Neural crest cell (in vitro differentiated cells): ENCODE measurements around the gene PRDM8. TPM values are rescaled to one million over a fixed set of nuclear protein-coding genes. Genes with fewer than 3 reads are reported as not detected.
A peak's percentile ranks its signal among the peaks of the same experiment; 100 is the strongest.

Source experiments
- DNase-seq: peaks from one replicate; pipeline ENCODE4 v3.0.0; 2021; ENCODE audit warnings: low read depth, mixed read lengths, low spot score
- H3K27ac Mint-ChIP-seq: one replicate; pipeline ENCODE4 v1.8.0; 2021; ENCODE audit warnings: mild to moderate bottlenecking, mixed read lengths; ENCODE audit not compliant: unreplicated experiment
- H3K27me3 Mint-ChIP-seq: 2 replicates; pipeline ENCODE4 v1.8.0; 2021; ENCODE audit warnings: low read depth, mild to moderate bottlenecking, mixed read lengths
- H3K36me3 Mint-ChIP-seq: 2 replicates; pipeline ENCODE4 v1.8.0; 2021; ENCODE audit warnings: low read depth, mild to moderate bottlenecking, mixed read lengths
- H3K4me1 Mint-ChIP-seq: 2 replicates; pipeline ENCODE4 v1.8.0; 2021; ENCODE audit warnings: mixed read lengths
- H3K4me3 Mint-ChIP-seq: one replicate; pipeline ENCODE4 v1.8.0; 2021; ENCODE audit warnings: mild to moderate bottlenecking, mixed read lengths
- H3K9me3 Mint-ChIP-seq: 2 replicates; pipeline ENCODE4 v1.8.0; 2021; ENCODE audit warnings: mixed read lengths
- total RNA-seq: library from RNA; stranded (reverse); gene quantifications from 2 replicates; pipeline ENCODE4 v1.2.1, GENCODE V29; 2021
- TF ChIP-seq, protein P1 (sequence below): fragments of 200-600 bp; sonication (generic); conservative IDR thresholded peaks from 2 replicates; pipeline ENCODE4 v1.5.0; 2021; ENCODE audit warnings: antibody characterized with exemption, mild to moderate bottlenecking

PRDM8 gene
- total RNA-seq, 1 donor from 2014 or later, result 2.6 TPM

DNA sequence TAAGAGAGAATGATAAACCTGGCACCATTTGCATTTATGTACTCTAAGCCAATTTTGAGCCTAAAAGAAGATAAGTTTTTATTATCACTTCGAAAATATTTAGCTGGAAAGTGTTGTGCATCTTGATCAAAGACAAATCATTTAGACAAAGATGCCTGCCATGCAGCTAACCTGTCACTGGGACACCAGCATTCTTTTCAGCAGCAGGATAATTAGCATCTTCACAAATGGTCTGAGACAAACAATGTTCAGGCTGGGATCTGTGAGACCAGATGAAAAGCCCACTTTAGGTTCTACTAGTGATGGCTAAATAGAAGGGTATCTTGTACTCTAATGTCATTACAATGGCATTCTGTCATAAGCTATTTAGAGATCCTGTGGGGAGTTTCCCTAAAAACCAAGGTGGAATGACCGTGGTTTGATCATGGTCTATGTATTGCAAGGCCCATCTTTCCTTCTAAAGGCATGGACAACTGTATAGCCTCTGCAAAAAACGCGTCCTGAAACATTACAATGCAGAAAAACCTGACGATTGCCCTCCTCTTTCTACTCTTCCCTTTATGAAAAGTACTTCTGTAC is 7.2 kb downstream of the PRDM8 start:
- TF ChIP-seq, protein P1, sequence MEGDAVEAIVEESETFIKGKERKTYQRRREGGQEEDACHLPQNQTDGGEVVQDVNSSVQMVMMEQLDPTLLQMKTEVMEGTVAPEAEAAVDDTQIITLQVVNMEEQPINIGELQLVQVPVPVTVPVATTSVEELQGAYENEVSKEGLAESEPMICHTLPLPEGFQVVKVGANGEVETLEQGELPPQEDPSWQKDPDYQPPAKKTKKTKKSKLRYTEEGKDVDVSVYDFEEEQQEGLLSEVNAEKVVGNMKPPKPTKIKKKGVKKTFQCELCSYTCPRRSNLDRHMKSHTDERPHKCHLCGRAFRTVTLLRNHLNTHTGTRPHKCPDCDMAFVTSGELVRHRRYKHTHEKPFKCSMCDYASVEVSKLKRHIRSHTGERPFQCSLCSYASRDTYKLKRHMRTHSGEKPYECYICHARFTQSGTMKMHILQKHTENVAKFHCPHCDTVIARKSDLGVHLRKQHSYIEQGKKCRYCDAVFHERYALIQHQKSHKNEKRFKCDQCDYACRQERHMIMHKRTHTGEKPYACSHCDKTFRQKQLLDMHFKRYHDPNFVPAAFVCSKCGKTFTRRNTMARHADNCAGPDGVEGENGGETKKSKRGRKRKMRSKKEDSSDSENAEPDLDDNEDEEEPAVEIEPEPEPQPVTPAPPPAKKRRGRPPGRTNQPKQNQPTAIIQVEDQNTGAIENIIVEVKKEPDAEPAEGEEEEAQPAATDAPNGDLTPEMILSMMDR, result no peak
- Mint-ChIP-seq H3K4me3 (peak overlapping the region; percentile 47), H3K9me3 (peaks cover 4% of the 10 kb centered on the region)

DNA sequence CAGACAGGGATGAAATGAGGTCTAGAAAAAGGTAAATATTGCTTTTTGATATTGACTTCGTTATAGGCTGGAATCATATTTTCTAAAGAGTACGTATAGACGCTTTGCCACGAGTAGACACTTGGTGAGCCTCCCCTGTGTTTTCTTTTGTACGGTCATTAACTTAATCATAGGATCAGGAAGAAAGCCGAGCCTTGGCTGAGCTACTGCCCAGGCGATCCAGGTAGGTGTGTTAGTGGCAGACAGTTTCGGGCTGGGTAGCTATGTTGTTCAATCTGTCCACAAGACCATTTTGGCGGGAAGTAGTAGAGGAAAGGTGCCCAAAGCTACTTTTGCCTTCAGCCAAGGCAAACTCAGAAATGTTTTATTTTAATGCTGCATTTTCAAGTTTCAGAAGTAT is 8.8 kb downstream of the PRDM8 start:
- peaks cover 4% of the 10 kb centered on the region for H3K9me3 Mint-ChIP-seq
- peaks cover 4% of the 10 kb centered on the region for H3K36me3 Mint-ChIP-seq
- no peak for DNase-seq
- peaks cover 23% of the 10 kb centered on the region for H3K4me1 Mint-ChIP-seq
- TF ChIP-seq, protein P1, result no peak
- no peak overlapping the region for H3K4me3 Mint-ChIP-seq
- H3K27me3 Mint-ChIP-seq, result peaks cover 92% of the 10 kb centered on the region
- H3K27ac Mint-ChIP-seq, result no peak overlapping the region

More for the DNA sequence above, 7.2 kb downstream of the PRDM8 start:
- H3K36me3 Mint-ChIP-seq, result peaks cover 4% of the 10 kb centered on the region
- peaks cover 94% of the 10 kb centered on the region for H3K27me3 Mint-ChIP-seq
- H3K27ac Mint-ChIP-seq, result no peak overlapping the region
- no peak for DNase-seq
- H3K4me1 Mint-ChIP-seq, result peaks cover 24% of the 10 kb centered on the region

DNA sequence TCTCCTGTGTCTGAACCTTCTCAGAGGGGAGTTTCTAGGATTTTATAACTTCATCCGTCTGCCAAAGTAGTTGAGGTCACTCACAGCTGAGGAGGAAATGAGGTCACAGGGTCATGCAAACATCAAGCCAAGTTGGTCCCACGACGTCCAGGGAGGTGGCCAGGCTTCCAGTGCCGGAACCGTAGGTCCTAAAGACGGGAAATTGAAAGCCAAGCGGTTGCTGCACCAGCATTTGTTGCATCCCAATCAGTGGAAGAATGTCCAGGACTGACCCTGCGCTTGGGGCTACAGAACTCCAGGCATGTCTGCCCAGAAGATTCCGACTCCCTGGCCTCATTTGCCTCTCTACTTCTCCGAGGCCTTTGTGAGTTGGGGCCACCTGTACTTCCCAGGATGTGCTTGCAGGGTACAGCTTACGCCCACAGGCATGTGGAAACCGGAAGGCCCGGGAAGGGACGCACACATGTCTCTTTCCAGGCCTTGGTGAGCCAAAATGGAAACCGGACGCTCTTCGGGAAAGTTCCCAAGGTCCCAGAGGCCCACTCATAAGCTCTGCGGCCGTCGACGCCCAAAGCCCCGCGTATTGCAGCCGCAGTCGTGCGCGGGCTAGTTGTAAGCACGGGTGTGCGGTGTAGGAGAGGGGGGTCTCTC is 9.3 kb downstream of the PRDM8 start:
- DNase-seq, result no peak
- Mint-ChIP-seq H3K27ac (no peak overlapping the region), H3K36me3 (peaks cover 4% of the 10 kb centered on the region), H3K4me3 (no peak overlapping the region), H3K9me3 (peaks cover 4% of the 10 kb centered on the region), H3K27me3 (peaks cover 92% of the 10 kb centered on the region), H3K4me1 (peaks cover 17% of the 10 kb centered on the region)
- TF ChIP-seq, protein P1, result no peak

DNA sequence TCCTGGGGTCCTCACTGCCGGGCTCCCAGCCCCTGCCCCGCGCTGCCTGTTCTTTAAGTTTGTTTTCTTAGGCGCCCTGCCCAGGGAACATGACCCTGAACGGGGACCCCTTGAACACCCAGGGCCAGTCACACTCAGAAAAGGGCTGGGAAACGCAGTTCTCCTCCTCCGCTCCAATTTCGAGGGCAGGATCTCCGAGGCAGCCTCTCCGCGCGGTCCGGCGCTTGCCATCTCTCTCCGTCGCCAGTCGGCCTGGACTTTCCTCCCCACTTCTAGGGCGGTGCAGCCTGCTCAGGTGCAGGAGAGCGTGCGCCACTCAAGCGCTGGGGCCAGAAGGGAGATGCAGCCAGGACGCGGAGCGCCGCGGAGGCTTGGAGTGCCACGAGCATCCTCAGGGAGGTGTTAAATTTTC is 9.9 kb downstream of the PRDM8 start:
- DNase-seq, result no peak
- Mint-ChIP-seq H3K4me1 (peaks cover 16% of the 10 kb centered on the region), H3K9me3 (peaks cover 4% of the 10 kb centered on the region), H3K36me3 (peaks cover 4% of the 10 kb centered on the region), H3K27ac (no peak overlapping the region), H3K4me3 (no peak overlapping the region), H3K27me3 (peaks cover 91% of the 10 kb centered on the region)
- TF ChIP-seq, protein P1, result no peak

DNA sequence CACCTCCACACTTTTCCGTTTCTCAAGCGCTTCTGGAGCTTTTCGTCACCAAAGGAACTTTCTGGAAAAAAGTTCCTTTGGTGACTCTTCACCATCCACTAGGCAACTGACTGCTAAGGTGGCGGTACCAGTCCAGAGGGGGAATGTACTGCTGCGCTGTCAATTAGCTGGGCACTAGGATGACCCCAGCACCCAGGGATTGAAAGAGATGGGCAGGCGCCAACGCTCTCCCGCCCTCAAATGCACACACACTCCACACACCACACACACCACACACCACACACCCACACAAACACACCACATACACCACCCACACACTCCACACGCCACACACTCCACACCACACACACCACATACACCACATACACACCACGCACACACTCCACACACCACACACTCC is 10.4 kb downstream of the PRDM8 start:
- Mint-ChIP-seq H3K27me3 (peaks cover 92% of the 10 kb centered on the region), H3K36me3 (peaks cover 4% of the 10 kb centered on the region), H3K4me3 (no peak overlapping the region), H3K4me1 (peaks cover 16% of the 10 kb centered on the region), H3K27ac (no peak overlapping the region), H3K9me3 (peaks cover 4% of the 10 kb centered on the region)
- DNase-seq, result no peak
- TF ChIP-seq, protein P1, result no peak
